K562 (cell line): ENCODE data around the gene ZNHIT1. TPM values are rescaled to one million over a fixed set of nuclear protein-coding genes. Genes with fewer than 3 reads are reported as not detected.

Experiments
- CREB5 ChIP-seq: fragments of 250-450 bp; sonication (Bioruptor Pico); IDR thresholded peaks from 2 replicates; pipeline ENCODE4 v1.5.0; 2020; ENCODE audit warnings: mild to moderate bottlenecking
- GTF2B ChIP-seq: IDR thresholded peaks from 2 replicates; pipeline ENCODE4 v1.6.1; 2011; ENCODE audit not compliant: insufficient read length; ENCODE audit errors: extremely low read depth
- HMG20A ChIP-seq: fragments of 450-650 bp; formaldehyde crosslinking; conservative IDR thresholded peaks from 2 replicates; pipeline ENCODE4 v1.4.0; 2020; ENCODE audit warnings: mild to moderate bottlenecking, mixed read lengths
- HMG20B ChIP-seq: fragments of 250-450 bp; sonication (Bioruptor Pico); IDR thresholded peaks from 2 replicates; pipeline ENCODE4 v1.5.0; 2021; ENCODE audit warnings: mild to moderate bottlenecking
- KLF10 ChIP-seq: fragments of 250-450 bp; sonication (Bioruptor Pico); IDR thresholded peaks from 2 replicates; pipeline ENCODE4 v1.6.1; 2021; ENCODE audit warnings: matching md5 sums
- MCM5 ChIP-seq: fragments of 450-650 bp; IDR thresholded peaks from 2 replicates; pipeline ENCODE4 v1.6.1; 2016; ENCODE audit warnings: low read depth
- NFIX ChIP-seq: fragments of 250-450 bp; sonication (Bioruptor Pico); IDR thresholded peaks from 2 replicates; pipeline ENCODE4 v1.4.0; 2020; ENCODE audit warnings: low read depth, mild to moderate bottlenecking, moderate library complexity
- OTX1 ChIP-seq: fragments of 450-650 bp; formaldehyde crosslinking; IDR thresholded peaks from 2 replicates; pipeline ENCODE4 v1.4.0; 2022; ENCODE audit warnings: mild to moderate bottlenecking
- PHF21A ChIP-seq: fragments of 450-650 bp; IDR thresholded peaks from 2 replicates; pipeline ENCODE4 v1.6.1; 2017; ENCODE audit warnings: low read depth, borderline replicate concordance
- polyA plus RNA-seq, 8 experiments: library from polyadenylated mRNA; depleted of rRNA in 4 of 8; stranded (reverse) in 5 of 8; unstranded in 3 of 8; fragments of >200 nt; fragmentation: Nextera tagmentation in 2 of 8; fragmentation: Illumina TruSeq in 1 of 8; extraction: Ambion mirVana in 2 of 8; extraction: Trizol in 1 of 8; gene quantifications; 2 replicates each; pipeline versions ENCODE4 v1.2.1 to v1.2.3, GENCODE V29; 2011 to 2014; ENCODE audit warnings: inconsistent platforms in 1 of 8, missing spikeins in 1 of 8
- total RNA-seq, 7 experiments: library from RNA; depleted of rRNA in 6 of 7; stranded (reverse); fragments of >200 nt in 6 of 7; fragmentation: Illumina TruSeq in 2 of 7; extraction: Trizol in 2 of 7; gene quantifications; 2 replicates each; pipeline versions ENCODE4 v1.2.1 to v1.2.3, GENCODE V29; 2011 to 2021; ENCODE audit warnings: low replicate concordance in 1 of 7
- TF ChIP-seq, protein P1 (sequence below): sonication (generic); formaldehyde crosslinking; IDR thresholded peaks from 2 replicates; pipeline ENCODE4 v1.8.0; 2023; ENCODE audit warnings: missing genetic modification reagents, mild to moderate bottlenecking, borderline replicate concordance
- TF ChIP-seq, protein P2 (sequence below): fragments of 200-400 bp; formaldehyde crosslinking; IDR thresholded peaks from 2 replicates; pipeline ENCODE4 v1.6.1; 2017; ENCODE audit warnings: mild to moderate bottlenecking, low read depth, low read length, moderate library complexity
- TF ChIP-seq, protein P3 (sequence below): fragments of 250-450 bp; sonication (Bioruptor Pico); IDR thresholded peaks from 2 replicates; pipeline ENCODE4 v1.4.0; 2020; ENCODE audit warnings: mild to moderate bottlenecking, moderate library complexity, borderline replicate concordance

ZNHIT1 gene
- total and polyA plus RNA-seq, 9 of the 15 experiments (the other 6 are each of a cell fraction or from before 2014, with no cell fraction given), result 6.4 to 162 (median 70.1) TPM

GRCh38 chr7:101217388-101218235, at the start of gene ZNHIT1, which contains the start of gene PLOD3 (continued):
- TF ChIP-seq CREB5 (CRISPR knock-in tag), result no peak
- peak; percentile 75 for TF ChIP-seq PHF21A
- TF ChIP-seq, protein P1, sequence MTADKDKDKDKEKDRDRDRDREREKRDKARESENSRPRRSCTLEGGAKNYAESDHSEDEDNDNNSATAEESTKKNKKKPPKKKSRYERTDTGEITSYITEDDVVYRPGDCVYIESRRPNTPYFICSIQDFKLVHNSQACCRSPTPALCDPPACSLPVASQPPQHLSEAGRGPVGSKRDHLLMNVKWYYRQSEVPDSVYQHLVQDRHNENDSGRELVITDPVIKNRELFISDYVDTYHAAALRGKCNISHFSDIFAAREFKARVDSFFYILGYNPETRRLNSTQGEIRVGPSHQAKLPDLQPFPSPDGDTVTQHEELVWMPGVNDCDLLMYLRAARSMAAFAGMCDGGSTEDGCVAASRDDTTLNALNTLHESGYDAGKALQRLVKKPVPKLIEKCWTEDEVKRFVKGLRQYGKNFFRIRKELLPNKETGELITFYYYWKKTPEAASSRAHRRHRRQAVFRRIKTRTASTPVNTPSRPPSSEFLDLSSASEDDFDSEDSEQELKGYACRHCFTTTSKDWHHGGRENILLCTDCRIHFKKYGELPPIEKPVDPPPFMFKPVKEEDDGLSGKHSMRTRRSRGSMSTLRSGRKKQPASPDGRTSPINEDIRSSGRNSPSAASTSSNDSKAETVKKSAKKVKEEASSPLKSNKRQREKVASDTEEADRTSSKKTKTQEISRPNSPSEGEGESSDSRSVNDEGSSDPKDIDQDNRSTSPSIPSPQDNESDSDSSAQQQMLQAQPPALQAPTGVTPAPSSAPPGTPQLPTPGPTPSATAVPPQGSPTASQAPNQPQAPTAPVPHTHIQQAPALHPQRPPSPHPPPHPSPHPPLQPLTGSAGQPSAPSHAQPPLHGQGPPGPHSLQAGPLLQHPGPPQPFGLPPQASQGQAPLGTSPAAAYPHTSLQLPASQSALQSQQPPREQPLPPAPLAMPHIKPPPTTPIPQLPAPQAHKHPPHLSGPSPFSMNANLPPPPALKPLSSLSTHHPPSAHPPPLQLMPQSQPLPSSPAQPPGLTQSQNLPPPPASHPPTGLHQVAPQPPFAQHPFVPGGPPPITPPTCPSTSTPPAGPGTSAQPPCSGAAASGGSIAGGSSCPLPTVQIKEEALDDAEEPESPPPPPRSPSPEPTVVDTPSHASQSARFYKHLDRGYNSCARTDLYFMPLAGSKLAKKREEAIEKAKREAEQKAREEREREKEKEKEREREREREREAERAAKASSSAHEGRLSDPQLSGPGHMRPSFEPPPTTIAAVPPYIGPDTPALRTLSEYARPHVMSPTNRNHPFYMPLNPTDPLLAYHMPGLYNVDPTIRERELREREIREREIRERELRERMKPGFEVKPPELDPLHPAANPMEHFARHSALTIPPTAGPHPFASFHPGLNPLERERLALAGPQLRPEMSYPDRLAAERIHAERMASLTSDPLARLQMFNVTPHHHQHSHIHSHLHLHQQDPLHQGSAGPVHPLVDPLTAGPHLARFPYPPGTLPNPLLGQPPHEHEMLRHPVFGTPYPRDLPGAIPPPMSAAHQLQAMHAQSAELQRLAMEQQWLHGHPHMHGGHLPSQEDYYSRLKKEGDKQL, result no peak
- no peak for TF ChIP-seq MCM5
- no peak for TF ChIP-seq HMG20A (CRISPR knock-in tag)
- TF ChIP-seq, protein P2, sequence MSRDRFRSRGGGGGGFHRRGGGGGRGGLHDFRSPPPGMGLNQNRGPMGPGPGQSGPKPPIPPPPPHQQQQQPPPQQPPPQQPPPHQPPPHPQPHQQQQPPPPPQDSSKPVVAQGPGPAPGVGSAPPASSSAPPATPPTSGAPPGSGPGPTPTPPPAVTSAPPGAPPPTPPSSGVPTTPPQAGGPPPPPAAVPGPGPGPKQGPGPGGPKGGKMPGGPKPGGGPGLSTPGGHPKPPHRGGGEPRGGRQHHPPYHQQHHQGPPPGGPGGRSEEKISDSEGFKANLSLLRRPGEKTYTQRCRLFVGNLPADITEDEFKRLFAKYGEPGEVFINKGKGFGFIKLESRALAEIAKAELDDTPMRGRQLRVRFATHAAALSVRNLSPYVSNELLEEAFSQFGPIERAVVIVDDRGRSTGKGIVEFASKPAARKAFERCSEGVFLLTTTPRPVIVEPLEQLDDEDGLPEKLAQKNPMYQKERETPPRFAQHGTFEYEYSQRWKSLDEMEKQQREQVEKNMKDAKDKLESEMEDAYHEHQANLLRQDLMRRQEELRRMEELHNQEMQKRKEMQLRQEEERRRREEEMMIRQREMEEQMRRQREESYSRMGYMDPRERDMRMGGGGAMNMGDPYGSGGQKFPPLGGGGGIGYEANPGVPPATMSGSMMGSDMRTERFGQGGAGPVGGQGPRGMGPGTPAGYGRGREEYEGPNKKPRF, result no peak
- TF ChIP-seq HMG20B (CRISPR knock-in tag), result no peak
- no peak for TF ChIP-seq KLF10 (CRISPR knock-in tag)
- TF ChIP-seq OTX1 (CRISPR knock-in tag), result peak; percentile 66; the same call in 1 of the 2 replicates
- no peak for TF ChIP-seq GTF2B
- TF ChIP-seq, protein P3, sequence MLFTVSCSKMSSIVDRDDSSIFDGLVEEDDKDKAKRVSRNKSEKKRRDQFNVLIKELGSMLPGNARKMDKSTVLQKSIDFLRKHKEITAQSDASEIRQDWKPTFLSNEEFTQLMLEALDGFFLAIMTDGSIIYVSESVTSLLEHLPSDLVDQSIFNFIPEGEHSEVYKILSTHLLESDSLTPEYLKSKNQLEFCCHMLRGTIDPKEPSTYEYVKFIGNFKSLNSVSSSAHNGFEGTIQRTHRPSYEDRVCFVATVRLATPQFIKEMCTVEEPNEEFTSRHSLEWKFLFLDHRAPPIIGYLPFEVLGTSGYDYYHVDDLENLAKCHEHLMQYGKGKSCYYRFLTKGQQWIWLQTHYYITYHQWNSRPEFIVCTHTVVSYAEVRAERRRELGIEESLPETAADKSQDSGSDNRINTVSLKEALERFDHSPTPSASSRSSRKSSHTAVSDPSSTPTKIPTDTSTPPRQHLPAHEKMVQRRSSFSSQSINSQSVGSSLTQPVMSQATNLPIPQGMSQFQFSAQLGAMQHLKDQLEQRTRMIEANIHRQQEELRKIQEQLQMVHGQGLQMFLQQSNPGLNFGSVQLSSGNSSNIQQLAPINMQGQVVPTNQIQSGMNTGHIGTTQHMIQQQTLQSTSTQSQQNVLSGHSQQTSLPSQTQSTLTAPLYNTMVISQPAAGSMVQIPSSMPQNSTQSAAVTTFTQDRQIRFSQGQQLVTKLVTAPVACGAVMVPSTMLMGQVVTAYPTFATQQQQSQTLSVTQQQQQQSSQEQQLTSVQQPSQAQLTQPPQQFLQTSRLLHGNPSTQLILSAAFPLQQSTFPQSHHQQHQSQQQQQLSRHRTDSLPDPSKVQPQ (CRISPR knock-in tag), result no peak
- TF ChIP-seq NFIX (CRISPR knock-in tag), result no peak
